ENCODE data around the gene GABPA.

Gene GABPA

GRCh38 chr21:25722631-25723030 lies 12.1 kb upstream of the GABPA start:
- H3K4me3 ChIP-seq (ENCODE audit: low read depth, low read length) = no peak overlapping the region
- no peak for DNase-seq (ENCODE audit: low read depth)
- TF ChIP-seq, protein P1, sequence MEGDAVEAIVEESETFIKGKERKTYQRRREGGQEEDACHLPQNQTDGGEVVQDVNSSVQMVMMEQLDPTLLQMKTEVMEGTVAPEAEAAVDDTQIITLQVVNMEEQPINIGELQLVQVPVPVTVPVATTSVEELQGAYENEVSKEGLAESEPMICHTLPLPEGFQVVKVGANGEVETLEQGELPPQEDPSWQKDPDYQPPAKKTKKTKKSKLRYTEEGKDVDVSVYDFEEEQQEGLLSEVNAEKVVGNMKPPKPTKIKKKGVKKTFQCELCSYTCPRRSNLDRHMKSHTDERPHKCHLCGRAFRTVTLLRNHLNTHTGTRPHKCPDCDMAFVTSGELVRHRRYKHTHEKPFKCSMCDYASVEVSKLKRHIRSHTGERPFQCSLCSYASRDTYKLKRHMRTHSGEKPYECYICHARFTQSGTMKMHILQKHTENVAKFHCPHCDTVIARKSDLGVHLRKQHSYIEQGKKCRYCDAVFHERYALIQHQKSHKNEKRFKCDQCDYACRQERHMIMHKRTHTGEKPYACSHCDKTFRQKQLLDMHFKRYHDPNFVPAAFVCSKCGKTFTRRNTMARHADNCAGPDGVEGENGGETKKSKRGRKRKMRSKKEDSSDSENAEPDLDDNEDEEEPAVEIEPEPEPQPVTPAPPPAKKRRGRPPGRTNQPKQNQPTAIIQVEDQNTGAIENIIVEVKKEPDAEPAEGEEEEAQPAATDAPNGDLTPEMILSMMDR (conservative IDR thresholded peaks at IDR 0.05; ENCODE audit: low read depth, low read length) = no peak

DNA sequence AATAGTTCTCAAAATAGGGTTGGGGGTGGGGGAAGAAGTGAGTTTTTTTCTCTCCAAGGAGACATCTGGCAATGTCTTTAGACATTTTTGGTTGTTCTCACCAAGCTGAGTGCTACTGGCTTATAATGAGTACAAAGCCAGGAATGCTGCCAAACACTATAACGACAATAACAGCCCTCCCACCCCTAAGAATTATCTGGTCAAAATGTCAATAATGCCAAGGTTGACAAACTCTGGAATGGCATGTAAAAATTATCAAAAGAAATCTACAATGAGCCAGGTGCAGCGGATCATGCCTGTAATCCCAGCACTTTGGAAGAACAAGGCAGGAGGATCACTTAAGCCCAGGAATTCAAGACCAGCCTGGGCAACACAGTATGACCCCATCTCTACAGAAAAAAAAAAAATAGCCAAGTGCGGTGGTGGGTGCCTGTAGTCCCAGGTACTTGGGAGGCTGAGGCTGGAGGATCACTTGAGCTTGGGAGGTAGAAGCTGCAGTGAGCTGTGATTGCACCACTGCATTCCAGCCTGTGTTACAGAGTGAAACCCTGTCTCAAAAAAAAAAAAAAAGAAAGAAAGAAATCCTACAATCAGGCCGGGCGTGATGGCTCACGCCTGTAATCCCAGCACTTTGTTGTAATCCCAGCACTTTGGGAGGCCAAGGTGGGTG lies 2.5 kb upstream of the GABPA start:
- peak; percentile 19 for DNase-seq (ENCODE audit: low read depth)
- H3K4me3 ChIP-seq (ENCODE audit: low read depth, low read length) = no peak overlapping the region
- TF ChIP-seq, protein P1 (conservative IDR thresholded peaks at IDR 0.05; ENCODE audit: low read depth, low read length) = no peak

DNA sequence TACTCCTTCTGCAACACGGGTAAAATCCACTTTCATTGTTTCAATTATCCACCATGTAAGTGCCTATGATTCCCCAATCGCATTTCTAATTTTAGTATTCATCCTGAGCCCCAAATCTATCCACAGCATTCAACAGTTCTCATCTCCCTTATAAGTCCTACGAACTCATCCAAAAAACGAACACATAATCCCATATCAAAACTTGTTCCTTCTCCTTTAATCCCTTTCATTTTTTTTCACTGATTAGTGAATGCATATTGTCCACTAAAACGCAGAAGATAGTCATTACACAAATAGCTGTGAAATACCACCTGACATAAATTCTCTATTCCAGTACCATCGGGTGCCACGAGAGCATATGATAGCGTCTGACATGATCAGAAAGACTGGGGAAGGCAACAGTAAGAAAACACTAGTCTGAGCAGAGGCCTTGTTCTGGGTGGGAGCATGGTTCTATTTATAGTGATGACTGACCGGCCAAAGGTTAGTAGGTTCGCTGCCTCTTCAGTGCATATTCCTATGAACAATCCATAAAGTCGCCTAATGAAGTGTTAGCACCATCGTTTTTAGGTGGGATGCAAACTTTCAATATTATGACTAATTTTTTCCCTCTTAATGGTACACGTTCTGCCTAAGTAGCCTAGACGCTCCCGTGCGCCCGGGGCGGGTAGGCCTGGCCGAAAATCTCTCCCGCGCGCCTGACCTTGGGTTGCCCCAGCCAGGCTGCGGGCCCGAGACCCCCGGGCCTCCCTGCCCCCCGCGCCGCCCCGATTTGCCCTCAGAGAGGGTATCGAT lies 716 bp upstream of the GABPA start:
- DNase-seq (ENCODE audit: low read depth) = peak; percentile 64
- TF ChIP-seq, protein P1 (conservative IDR thresholded peaks at IDR 0.05; ENCODE audit: low read depth, low read length) = no peak

GRCh38 chr21:25734654-25734903 lies 193 bp upstream of the GABPA start:
- no peak for DNase-seq (ENCODE audit: low read depth)
- TF ChIP-seq, protein P1 (conservative IDR thresholded peaks at IDR 0.05; ENCODE audit: low read depth, low read length) = no peak
- H3K4me3 ChIP-seq (ENCODE audit: low read depth, low read length) = peak overlapping the region; percentile 90

More for the DNA sequence above, 716 bp upstream of the GABPA start:
- H3K4me3 ChIP-seq (ENCODE audit: low read depth, low read length) = peak overlapping the region; percentile 90

- TF ChIP-seq, protein P1 (conservative IDR thresholded peaks at IDR 0.05; ENCODE audit: low read depth, low read length) = no peak
- DNase-seq (ENCODE audit: low read depth) = peak; percentile 81
- H3K4me3 ChIP-seq (ENCODE audit: low read depth, low read length) = peak overlapping the region; percentile 90
Measured at GRCh38 chr21:25735646-25736597, 1.1 kb downstream of the GABPA start.

- DNase-seq (ENCODE audit: low read depth) = no peak
- H3K4me3 ChIP-seq (ENCODE audit: low read depth, low read length) = no peak overlapping the region
- TF ChIP-seq, protein P1 (conservative IDR thresholded peaks at IDR 0.05; ENCODE audit: low read depth, low read length) = no peak
Measured at GRCh38 chr21:25737421-25737820, 2.6 kb downstream of the GABPA start.
